ENCODE measurements around the gene GOLT1B.

Gene GOLT1B

GRCh38 chr12:21523148-21523547 lies 21.6 kb downstream of the GOLT1B start:
- no peak for DNase-seq (ENCODE audit: low read depth)

GRCh38 chr12:21526053-21526452 lies 24.5 kb downstream of the GOLT1B start, which contains the start of gene SPX:
Gene SPX, plus strand, starts transcription at chr12:21526296. Its CDS starts 177 bp downstream, at chr12:21526473.
- DNase-seq (ENCODE audit: low read depth) = no peak

GRCh38 chr12:21526721-21527345 lies 25.2 kb downstream of the GOLT1B start:
- no peak for DNase-seq (ENCODE audit: low read depth)

DNA sequence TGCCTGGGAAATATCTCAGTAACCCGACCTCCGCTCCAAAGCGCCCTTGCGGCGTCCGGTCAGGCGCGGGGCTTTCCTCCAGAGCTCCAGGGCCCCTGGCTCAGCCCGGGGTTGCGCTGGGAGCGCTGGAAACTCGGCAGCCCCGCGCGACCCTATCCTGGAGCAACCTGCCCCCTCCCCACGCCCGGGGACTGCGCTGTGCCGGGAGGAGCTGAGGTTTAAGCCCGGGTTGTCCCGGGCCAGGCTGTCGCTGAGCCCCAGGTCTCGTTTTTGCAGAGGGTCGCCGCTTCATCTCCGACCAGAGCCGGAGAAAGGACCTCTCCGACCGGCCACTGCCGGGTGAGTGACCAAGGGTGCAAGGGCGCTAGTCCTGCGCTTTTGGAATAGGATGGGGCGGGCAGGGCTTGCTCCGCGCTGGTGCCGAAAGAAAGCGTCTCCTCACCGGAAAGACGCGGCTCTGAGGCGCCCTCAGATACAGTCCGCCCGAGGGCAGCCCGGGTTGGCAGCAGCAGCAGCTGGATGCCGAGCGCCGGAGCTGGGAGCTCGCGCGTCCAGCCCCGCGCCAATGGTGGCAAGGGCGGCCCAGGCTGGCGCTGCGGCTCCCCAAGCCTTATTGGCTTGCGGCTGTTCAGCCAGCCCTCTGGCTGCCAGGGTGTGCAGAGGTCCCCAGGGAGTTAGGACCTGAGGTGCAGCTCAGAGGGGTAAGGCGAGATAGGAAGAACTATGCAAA lies 26.0 kb downstream of the GOLT1B start:
- DNase-seq (ENCODE audit: low read depth) = peak; percentile 33

DNA sequence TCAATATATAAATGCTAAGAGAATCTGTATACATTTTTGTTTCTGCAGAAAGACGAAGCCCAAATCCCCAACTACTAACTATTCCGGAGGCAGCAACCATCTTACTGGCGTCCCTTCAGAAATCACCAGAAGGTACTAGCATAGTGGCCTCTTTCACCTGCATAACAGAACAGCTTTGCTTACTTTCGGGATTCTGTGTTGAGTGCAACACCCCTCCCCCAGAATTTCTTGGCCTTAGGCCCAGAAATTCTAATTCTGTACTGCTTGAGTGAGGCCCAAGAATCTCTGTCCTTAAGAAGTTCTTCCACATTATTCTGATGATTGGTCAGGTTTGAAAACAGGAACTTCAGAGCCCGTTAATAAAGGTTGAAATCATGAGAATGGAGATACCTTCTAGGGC lies 27.4 kb downstream of the GOLT1B start:
- no peak for DNase-seq (ENCODE audit: low read depth)

GRCh38 chr12:21529456-21529855 lies 27.9 kb downstream of the GOLT1B start:
- no peak for DNase-seq (ENCODE audit: low read depth)

DNA sequence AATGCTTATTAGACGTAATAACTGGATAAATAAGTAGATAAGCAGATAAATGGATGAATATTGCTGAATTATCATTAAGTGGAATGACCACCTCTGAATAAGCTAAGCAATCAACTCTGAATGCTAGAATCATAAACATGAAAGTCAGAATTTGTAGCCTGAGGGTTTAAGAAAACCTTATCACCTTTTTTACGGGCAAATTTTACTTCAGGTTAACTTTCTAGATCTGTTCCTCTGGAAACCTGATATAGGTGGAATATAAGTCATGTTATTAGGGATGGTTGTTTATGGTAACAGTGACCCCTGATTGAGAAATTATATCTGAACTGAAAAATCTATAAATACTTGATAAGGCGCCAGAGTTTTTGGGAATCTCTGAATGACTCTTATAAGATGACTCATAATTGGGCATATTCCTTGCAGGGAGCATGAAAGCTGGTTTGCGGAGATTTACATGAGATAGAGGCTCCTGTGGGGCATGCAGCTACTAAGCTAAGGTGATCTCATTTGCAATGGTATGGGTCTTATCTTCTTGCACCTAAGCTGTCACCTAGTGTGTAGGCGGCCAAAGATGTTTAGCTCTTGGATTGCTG lies 36.6 kb downstream of the GOLT1B start:
- no peak for DNase-seq (ENCODE audit: low read depth)

DNA sequence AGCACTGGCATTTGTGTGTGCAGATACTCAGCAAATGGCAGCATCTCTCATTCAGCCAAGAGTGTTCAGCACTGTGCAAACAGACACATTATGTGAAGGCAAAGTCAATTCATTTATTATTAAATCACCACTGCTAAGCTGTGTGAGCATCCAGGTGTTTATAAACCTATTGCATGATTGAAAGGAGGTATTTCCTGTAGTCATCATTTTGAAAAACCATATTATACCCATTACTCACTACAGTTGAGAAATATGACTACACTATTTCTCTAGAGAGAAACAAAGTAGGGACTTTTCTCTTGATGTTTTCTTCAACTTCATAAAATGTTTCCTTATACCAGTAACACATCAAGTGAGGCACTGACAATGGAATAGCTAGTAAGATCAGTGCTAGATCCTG lies 38.2 kb downstream of the GOLT1B start:
- no peak for DNase-seq (ENCODE audit: low read depth)

DNA sequence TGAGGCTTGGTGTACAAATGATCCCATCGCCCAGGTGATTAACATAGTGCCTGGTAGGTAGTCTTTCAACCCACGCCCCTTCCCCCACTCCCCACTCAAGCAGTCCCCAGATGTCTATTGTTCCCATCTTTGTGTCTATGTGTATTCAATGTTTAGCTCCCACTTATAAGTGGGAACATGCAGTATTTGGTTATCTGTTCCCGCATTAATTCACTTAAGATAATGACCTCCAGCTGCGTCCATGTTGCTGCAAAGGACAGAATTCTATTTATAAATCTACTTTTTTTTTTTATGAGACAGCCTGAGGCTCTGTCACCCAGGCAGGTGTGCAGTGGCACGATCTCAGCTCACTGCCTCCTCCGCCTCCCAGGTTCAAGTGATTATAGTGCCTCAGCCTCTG lies 40.2 kb downstream of the GOLT1B start:
- no peak for DNase-seq (ENCODE audit: low read depth)

- no peak for DNase-seq (ENCODE audit: low read depth)
These were observed 40.8 kb downstream of the GOLT1B start for GRCh38 chr12:21542403-21542802.

DNA sequence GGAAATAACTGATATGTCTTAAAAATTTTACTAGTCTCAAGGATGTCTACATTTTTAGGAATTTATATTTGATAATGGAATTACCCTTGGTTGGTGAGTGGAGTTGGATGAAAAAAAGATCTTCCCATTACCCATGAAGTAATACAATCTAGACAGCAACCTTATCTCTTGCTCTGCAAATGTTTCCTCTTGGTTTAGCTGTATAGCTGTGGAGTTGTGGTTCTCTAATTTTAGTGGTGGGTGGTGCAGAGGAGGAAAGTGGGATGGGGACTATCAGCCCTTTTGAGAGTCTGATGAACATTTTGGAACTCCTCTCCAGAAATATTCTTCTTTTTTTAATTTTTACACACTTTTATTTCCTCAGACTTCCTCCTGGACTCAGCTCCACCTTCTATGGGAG lies 41.6 kb downstream of the GOLT1B start:
- no peak for DNase-seq (ENCODE audit: low read depth)

- DNase-seq (ENCODE audit: low read depth) = no peak
These were observed 44.0 kb downstream of the GOLT1B start for GRCh38 chr12:21545557-21545956.

- no peak for DNase-seq (ENCODE audit: low read depth)
These were observed 45.1 kb downstream of the GOLT1B start for GRCh38 chr12:21546716-21547115.

- no peak for DNase-seq (ENCODE audit: low read depth)
These were observed 45.8 kb downstream of the GOLT1B start for GRCh38 chr12:21547437-21547836.

DNA sequence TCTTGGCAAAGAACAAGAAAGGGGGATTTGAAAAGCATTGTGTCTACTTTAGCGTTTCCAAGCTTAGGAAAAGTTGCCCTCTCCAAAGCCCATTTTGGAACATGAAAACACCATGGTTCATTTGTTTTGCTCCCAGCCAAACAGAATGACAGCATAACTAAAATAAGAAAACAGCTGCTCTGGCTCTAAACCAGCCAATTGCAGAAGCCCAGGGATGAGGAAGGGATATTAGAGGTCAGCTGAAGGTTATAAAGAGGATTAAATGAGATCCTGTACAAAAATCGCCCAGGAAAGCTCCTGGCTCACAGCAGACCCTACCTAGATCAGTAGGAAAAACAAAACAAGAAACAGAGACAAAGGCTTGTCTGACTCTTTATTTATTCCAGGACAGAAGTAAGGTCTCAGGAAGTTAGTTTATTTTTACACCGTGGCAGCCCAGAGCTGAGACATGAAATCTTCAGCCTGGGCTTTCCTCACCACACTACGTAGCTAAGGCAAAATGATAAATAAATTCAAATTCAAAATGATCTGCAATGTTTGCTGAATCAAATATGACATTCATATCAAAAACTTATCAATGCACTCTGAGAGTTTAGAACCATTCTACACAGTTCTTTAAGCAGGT lies 50.4 kb downstream of the GOLT1B start:
- DNase-seq (ENCODE audit: low read depth) = no peak

DNA sequence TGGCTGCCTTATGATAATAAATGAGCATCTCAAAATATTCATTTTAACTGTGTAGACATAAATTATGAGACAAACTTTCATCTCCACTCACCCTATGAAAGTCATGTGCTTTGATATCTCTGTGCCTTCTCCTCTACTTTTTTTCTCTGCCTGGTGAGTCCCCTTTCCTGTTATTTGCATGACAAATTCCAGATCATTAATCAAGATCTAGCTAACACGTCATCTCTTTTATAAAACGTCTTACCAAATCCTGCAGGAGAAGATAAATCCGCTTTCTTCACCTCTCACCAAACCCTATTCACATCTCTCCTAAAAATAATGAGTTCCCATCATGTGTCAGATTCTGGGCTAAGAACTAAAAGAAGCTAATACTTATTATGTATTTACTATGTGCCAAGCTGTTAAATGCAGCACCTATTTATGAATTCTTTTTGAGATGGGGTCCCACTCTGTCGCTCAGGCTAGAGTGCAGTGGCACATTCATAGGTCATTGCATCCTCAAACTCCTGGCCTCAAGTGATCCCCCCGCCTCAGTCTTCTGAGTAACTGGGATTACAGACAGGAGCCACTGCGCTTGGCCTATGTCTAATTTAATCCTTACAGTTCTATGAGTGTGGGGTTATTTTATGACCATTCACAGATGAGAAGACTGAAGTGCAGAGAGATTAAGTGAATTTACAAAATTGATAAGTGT lies 51.2 kb downstream of the GOLT1B start:
- DNase-seq (ENCODE audit: low read depth) = no peak

DNA sequence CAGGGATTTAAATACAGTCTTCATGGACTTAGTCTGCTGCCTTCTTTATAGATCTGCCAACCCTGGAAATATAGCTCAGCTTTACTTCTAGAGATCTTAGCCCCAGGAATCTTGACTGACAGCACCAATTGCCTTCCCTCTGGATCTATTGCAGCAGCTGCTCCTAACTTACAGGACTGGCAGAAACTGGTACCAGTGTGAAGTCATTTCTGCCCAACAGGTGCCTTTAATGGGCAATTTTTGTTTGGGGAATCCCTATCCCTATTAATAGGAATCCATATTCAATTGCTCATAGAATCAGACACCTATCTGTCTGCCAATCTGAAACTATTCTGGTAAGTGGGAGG lies 51.7 kb downstream of the GOLT1B start:
- no peak for DNase-seq (ENCODE audit: low read depth)

- DNase-seq (ENCODE audit: low read depth) = no peak
These were observed 56.6 kb downstream of the GOLT1B start for GRCh38 chr12:21558100-21558679.

DNA sequence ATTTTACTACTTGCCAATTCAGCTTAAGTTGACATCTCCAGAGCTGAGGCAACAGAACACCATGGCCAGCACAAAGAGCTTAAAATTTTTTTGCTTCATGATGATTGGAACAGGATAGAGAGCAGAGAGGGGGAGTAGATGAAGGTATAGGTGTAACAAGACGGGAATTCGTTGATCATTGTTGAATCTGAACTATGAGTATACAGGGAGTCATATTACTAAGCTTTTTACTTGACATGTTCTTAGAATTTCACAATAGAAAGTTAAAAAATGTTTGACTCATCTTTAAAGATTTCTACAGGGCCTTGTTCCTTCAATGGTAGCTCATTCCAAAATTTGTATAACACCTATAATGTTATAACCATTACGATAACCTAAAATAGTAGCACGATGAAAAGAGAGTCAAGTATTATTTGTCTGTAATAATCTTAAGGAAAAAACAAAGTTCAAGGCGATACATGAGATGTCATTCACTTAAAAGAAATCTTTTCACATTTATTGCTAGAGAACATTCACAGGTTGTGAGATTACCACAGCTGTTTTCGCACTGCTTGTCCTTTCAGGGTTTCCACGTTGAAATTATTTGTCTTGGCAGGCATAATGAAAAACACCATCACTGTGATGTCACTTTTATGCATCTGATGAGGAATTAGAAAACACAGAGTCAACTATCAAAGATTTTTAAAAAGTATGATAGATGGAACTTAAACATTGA lies 58.4 kb downstream of the GOLT1B start:
- no peak for DNase-seq (ENCODE audit: low read depth)

GRCh38 chr12:21561158-21561557 lies 59.6 kb downstream of the GOLT1B start:
- no peak for DNase-seq (ENCODE audit: low read depth)

GRCh38 chr12:21562859-21563258 lies 61.3 kb downstream of the GOLT1B start:
- DNase-seq (ENCODE audit: low read depth) = no peak

Measured in activated T-cell treated with anti-CD3 and anti-CD28 coated beads for 24 hours (primary cell).